ENCODE results near the gene C15orf40. TPM values are rescaled to one million over a fixed set of nuclear protein-coding genes. Genes with fewer than 3 reads are reported as not detected.

The C15orf40 gene
- total RNA-seq, 2 experiments from 2014 or later: 7.4 to 11.0 TPM

DNA sequence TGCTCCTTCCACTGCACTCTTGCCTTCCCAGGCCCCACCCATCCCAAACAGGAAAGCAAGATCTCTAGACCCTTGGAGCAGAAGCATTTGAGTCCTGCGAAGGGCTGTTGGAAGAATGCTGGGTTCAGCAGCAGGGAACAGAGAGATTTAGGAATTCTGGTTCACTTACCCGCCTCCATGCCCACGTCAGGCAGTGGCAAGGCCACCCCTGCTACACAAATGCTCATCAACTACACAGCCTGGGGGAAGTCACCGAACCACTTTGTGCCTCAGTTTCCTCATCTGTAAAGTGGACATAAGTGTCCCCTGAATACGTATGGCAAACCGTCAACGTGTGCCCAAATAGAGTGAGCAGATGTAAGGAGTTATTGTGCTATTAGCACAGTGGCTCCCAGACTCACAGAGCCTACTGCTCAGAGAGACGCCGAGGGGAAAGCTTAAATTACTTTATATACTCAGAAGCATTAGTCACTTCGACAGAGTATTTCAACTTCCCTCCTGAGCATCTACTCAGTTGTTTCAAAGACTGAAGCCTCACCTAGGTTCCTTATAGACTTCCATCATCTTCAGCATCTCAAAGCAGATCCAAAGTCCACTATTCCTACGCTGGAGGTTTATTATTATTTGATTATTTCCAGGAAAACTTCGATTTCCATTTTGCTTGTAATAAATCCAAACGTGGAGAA, 59.8 kb downstream of the C15orf40 start:
- intact Hi-C loops (cut with DNase I, micrococcal nuclease): no loop called here
- Histone ChIP-seq H3K36me3 (ENCODE audit: insufficient read depth, low read length) (no peaks in the 10 kb centered on the region), H3K27ac (ENCODE audit: low read depth in 1 of 2, low read length in 2 of 2) (no peak overlapping the region), H3K4me1 (ENCODE audit: insufficient read depth, low read length) (peaks cover 3% of the 10 kb centered on the region), H3K4me3 (ENCODE audit: low read length) (no peak overlapping the region), H3K9me3 (ENCODE audit: control insufficient read depth in 1 of 2, insufficient read depth in 1 of 2, low read length in 2 of 2) (no peaks in the 10 kb centered on the region), H3K27me3 (ENCODE audit: control insufficient read depth in 1 of 2, insufficient read depth in 2 of 2, low read length in 2 of 2) (peaks cover 25 to 33% of the 10 kb centered on the region in 2 experiments)
- H3K27ac Mint-ChIP-seq: no peak overlapping the region
- H3K9me3 Mint-ChIP-seq: no peaks in the 10 kb centered on the region
- H3K36me3 Mint-ChIP-seq (ENCODE audit: low read depth): no peaks in the 10 kb centered on the region
- DNase-seq (peak in 1 of 14 experiments; percentile 4), ATAC-seq (ENCODE audit: poor library complexity) (no peak)
- peaks cover 6% of the 10 kb centered on the region for H3K4me1 Mint-ChIP-seq (ENCODE audit: low read depth)
- peak overlapping the region; percentile 74 for H3K4me3 Mint-ChIP-seq
- ChIA-PET POLR2A (no interaction called here), CTCF (no interaction called here)
- TF ChIP-seq CTCF (IDR thresholded peaks at IDR 0.05): no peak
- H3K27me3 Mint-ChIP-seq: peaks cover 11% of the 10 kb centered on the region

- no peaks in the 10 kb centered on the region for H3K36me3 Mint-ChIP-seq (ENCODE audit: low read depth)
- H3K4me3 ChIP-seq (ENCODE audit: low read length): no peak overlapping the region
- ChIA-PET CTCF (no interaction called here), POLR2A (no interaction called here)
- H3K27ac ChIP-seq (ENCODE audit: low read depth in 1 of 2, low read length in 2 of 2): no peak overlapping the region
- peaks cover 3% of the 10 kb centered on the region for H3K4me1 ChIP-seq (ENCODE audit: insufficient read depth, low read length)
- peaks cover 15% of the 10 kb centered on the region for H3K27me3 Mint-ChIP-seq
- H3K27ac Mint-ChIP-seq: no peak overlapping the region
- no peaks in the 10 kb centered on the region for H3K9me3 ChIP-seq (ENCODE audit: control insufficient read depth in 1 of 2, insufficient read depth in 1 of 2, low read length in 2 of 2)
- peaks cover 25 to 33% of the 10 kb centered on the region in 2 experiments for H3K27me3 ChIP-seq (ENCODE audit: control insufficient read depth in 1 of 2, insufficient read depth in 2 of 2, low read length in 2 of 2)
- intact Hi-C loops (cut with DNase I, micrococcal nuclease): no loop called here
- no peaks in the 10 kb centered on the region for H3K36me3 ChIP-seq (ENCODE audit: insufficient read depth, low read length)
- no peak for TF ChIP-seq CTCF (IDR thresholded peaks at IDR 0.05)
- DNase-seq (no peak), ATAC-seq (ENCODE audit: poor library complexity) (no peak)
- no peak overlapping the region for H3K4me3 Mint-ChIP-seq
- no peaks in the 10 kb centered on the region for H3K9me3 Mint-ChIP-seq
- peaks cover 6% of the 10 kb centered on the region for H3K4me1 Mint-ChIP-seq (ENCODE audit: low read depth)
These were observed 60.6 kb downstream of the C15orf40 start for GRCh38 chr15:82950746-82951370.

GRCh38 chr15:82950295-82950694, 61.1 kb downstream of the C15orf40 start:
- ATAC-seq (ENCODE audit: poor library complexity) (no peak), DNase-seq (no peak)
- Mint-ChIP-seq H3K4me1 (ENCODE audit: low read depth) (peaks cover 6% of the 10 kb centered on the region), H3K27ac (no peak overlapping the region), H3K4me3 (no peak overlapping the region), H3K9me3 (no peaks in the 10 kb centered on the region), H3K36me3 (ENCODE audit: low read depth) (no peaks in the 10 kb centered on the region), H3K27me3 (peaks cover 15% of the 10 kb centered on the region)
- ChIA-PET POLR2A (no interaction called here), CTCF (no interaction called here)
- H3K27me3 ChIP-seq (ENCODE audit: control insufficient read depth in 1 of 2, insufficient read depth in 2 of 2, low read length in 2 of 2): peaks cover 25 to 33% of the 10 kb centered on the region in 2 experiments
- intact Hi-C loops (cut with DNase I, micrococcal nuclease): no loop called here
- H3K9me3 ChIP-seq (ENCODE audit: control insufficient read depth in 1 of 2, insufficient read depth in 1 of 2, low read length in 2 of 2): no peaks in the 10 kb centered on the region
- no peaks in the 10 kb centered on the region for H3K36me3 ChIP-seq (ENCODE audit: insufficient read depth, low read length)
- peaks cover 3% of the 10 kb centered on the region for H3K4me1 ChIP-seq (ENCODE audit: insufficient read depth, low read length)
- H3K27ac ChIP-seq (ENCODE audit: low read depth in 1 of 2, low read length in 2 of 2): no peak overlapping the region
- H3K4me3 ChIP-seq (ENCODE audit: low read length): no peak overlapping the region
- no peak for TF ChIP-seq CTCF (IDR thresholded peaks at IDR 0.05)

Measured in CD4-positive, alpha-beta T cell (primary cell).